GM12878 (cell line): ENCODE data around the gene C3orf22. TPM values are rescaled to one million over a fixed set of nuclear protein-coding genes. Genes with fewer than 3 reads are reported as not detected.

ENCODE experiments used
- ATAC-seq: fragments of 200-7000 bp; cut with Tn5 transposase; 3 replicates; pipeline ENCODE4 v1.9.1; 2020; ENCODE audit warnings: mild to moderate bottlenecking, moderate library complexity
- BruUV-seq: library from RNA; stranded (reverse); fragments of 400-500 nt; replicated peaks from 2 replicates; lab custom pipeline; 2021; lab: Mats Ljungman, UMichigan
- CTCF ChIA-PET: fragments of 300-600 bp; sonication (Branson Sonifier 250); formaldehyde crosslinking; extraction: SDS; loops from one replicate; lab custom pipeline; 2021; ENCODE audit warnings: inconsistent platforms; lab: Yijun Ruan, JAX
- POLR2A ChIA-PET: fragments of 350-600 bp; formaldehyde crosslinking; extraction: SDS; loops from one replicate; lab custom pipeline; 2021; ENCODE audit warnings: inconsistent platforms; lab: Charles Lee
- RAD21 ChIA-PET: fragments of 300-600 bp; sonication (Branson Sonifier 250); formaldehyde crosslinking; loops from one replicate; lab custom pipeline; 2023; ENCODE audit warnings: antibody characterized with exemption; ENCODE audit not compliant: unreplicated experiment; lab: Charles Lee
- SMC1A ChIA-PET: fragments of 300-600 bp; sonication (Branson Sonifier 250); formaldehyde crosslinking; loops from one replicate; lab custom pipeline; 2023; ENCODE audit not compliant: unreplicated experiment, uncharacterized antibody; lab: Charles Lee
- DNase-seq: peaks from one replicate; pipeline ENCODE4 v3.0.0-alpha.2; 2011; ENCODE audit warnings: low read depth, low spot score
- FAIRE-seq: peaks from 3 replicates; lab custom pipeline; 2011; peaks lifted over from hg19 to GRCh38; lab: Jason Lieb, UNC
- H2AFZ ChIP-seq: 2 replicates; pipeline ENCODE4 v1.6.0; 2011; ENCODE audit warnings: low read depth, low read length, control low read depth; ENCODE audit not compliant: control insufficient read depth
- H3K27ac ChIP-seq: 2 replicates; pipeline ENCODE4 v1.5.1; 2011; ENCODE audit warnings: control low read depth; ENCODE audit not compliant: control insufficient read depth, insufficient read depth
- H3K27me3 ChIP-seq, 2 experiments: replicated peaks in 1 of 2; 2 replicates each; pipeline versions ENCODE4 v1.6.0 to v1.6.1; 2011; ENCODE audit warnings: low read length in 1 of 2; ENCODE audit not compliant: control insufficient read depth in 2 of 2, insufficient read depth in 2 of 2
- H3K36me3 ChIP-seq, 2 experiments: 2 replicates each; pipeline ENCODE4 v1.5.1; 2011; ENCODE audit warnings: low read length in 1 of 2; ENCODE audit not compliant: control insufficient read depth in 2 of 2, insufficient read depth in 2 of 2
- H3K4me1 ChIP-seq: 2 replicates; pipeline ENCODE4 v1.6.1; 2011; ENCODE audit warnings: mild to moderate bottlenecking, low read length, moderate library complexity, mixed read lengths; ENCODE audit not compliant: control insufficient read depth, insufficient read depth
- H3K4me2 ChIP-seq: 2 replicates; pipeline ENCODE4 v1.6.0; 2011; ENCODE audit warnings: control low read depth; ENCODE audit not compliant: control insufficient read depth, insufficient read depth
- H3K4me3 ChIP-seq: fragments of 200-600 bp; sonication (generic); 2 replicates; pipeline ENCODE4 v1.5.1; 2016
- H3K79me2 ChIP-seq: 2 replicates; pipeline ENCODE4 v1.6.0; 2011; ENCODE audit warnings: low read length; ENCODE audit not compliant: control insufficient read depth, insufficient read depth
- H3K9ac ChIP-seq: 2 replicates; pipeline ENCODE4 v1.8.0; 2011; ENCODE audit warnings: low read length, control low read depth, mixed read lengths; ENCODE audit not compliant: control insufficient read depth, insufficient read depth
- H3K9me3 ChIP-seq: replicated peaks from 3 replicates; pipeline ENCODE4 v1.5.1; 2011; ENCODE audit warnings: mild to moderate bottlenecking, low read length; ENCODE audit not compliant: control insufficient read depth, insufficient read depth
- H4K20me1 ChIP-seq: 2 replicates; pipeline ENCODE4 v1.6.0; 2011; ENCODE audit not compliant: control insufficient read depth, insufficient read depth
- MEF2A ChIP-seq: IDR thresholded peaks from 2 replicates; pipeline ENCODE4 v1.6.1; 2011; ENCODE audit warnings: low read depth, mild to moderate bottlenecking, low read length, moderate library complexity; ENCODE audit not compliant: insufficient read depth
- WGBS: methylation state at CpG from one replicate; pipeline ENCODE4 v1.1.6; 2016; ENCODE audit warnings: low lambda C conversion rate; ENCODE audit not compliant: insufficient replicate concordance, insufficient coverage; ENCODE audit errors: missing lambda C conversion rate; 5-methylcytosine and 5-hydroxymethylcytosine counted together
- in situ Hi-C: fragments of 300-500 bp; cut with MboI; formaldehyde crosslinking; loops from 9 replicates; pipeline ENCODE4 v1.14.3; 2018; ENCODE audit warnings: mixed read lengths
- intact Hi-C: fragments of 100-400 bp; cut with micrococcal nuclease; formaldehyde crosslinking; loops from one replicate; pipeline ENCODE4 v1.14.2; 2022; ENCODE audit not compliant: unreplicated experiment
- polyA plus RNA-seq, 11 experiments: library from polyadenylated mRNA; depleted of rRNA in 4 of 11; unstranded in 6 of 11; stranded (reverse) in 5 of 11; fragments of >200 nt; fragmentation: Nextera tagmentation in 4 of 11; fragmentation: Illumina TruSeq in 1 of 11; extraction: Ambion mirVana in 4 of 11; extraction: Trizol in 1 of 11; gene quantifications; 1 replicate in 1 of 11; 2 replicates in 10 of 11; pipeline versions ENCODE4 v1.2.1 to v1.2.3, GENCODE V29; 2011 to 2016; ENCODE audit warnings: inconsistent platforms in 2 of 11, missing spikeins in 2 of 11, low read depth in 1 of 11
- total RNA-seq, 4 experiments: library from RNA; depleted of rRNA in 3 of 4; stranded (reverse); fragments of >200 nt in 3 of 4; fragmentation: Illumina TruSeq in 1 of 4; extraction: Trizol in 1 of 4; gene quantifications; 2 replicates each; pipeline versions ENCODE4 v1.2.1 to v1.2.3, GENCODE V29; 2013 to 2021
- TF ChIP-seq, protein P1 (sequence below): IDR thresholded peaks from 2 replicates; pipeline ENCODE4 v1.6.1; 2011; ENCODE audit warnings: mild to moderate bottlenecking, low read depth, low read length, moderate library complexity; ENCODE audit not compliant: insufficient replicate concordance
- TF ChIP-seq, protein P2 (sequence below): IDR thresholded peaks from 2 replicates; pipeline ENCODE4 v1.6.1; 2011; ENCODE audit warnings: borderline replicate concordance, low read depth, mild to moderate bottlenecking, moderate library complexity, low read length; ENCODE audit not compliant: insufficient read depth, poor library complexity, severe bottlenecking

The C3orf22 gene
- total and polyA plus RNA-seq, 10 of the 15 experiments (the other 5 are each of a cell fraction or from before 2014, with no cell fraction given) = not detected

DNA sequence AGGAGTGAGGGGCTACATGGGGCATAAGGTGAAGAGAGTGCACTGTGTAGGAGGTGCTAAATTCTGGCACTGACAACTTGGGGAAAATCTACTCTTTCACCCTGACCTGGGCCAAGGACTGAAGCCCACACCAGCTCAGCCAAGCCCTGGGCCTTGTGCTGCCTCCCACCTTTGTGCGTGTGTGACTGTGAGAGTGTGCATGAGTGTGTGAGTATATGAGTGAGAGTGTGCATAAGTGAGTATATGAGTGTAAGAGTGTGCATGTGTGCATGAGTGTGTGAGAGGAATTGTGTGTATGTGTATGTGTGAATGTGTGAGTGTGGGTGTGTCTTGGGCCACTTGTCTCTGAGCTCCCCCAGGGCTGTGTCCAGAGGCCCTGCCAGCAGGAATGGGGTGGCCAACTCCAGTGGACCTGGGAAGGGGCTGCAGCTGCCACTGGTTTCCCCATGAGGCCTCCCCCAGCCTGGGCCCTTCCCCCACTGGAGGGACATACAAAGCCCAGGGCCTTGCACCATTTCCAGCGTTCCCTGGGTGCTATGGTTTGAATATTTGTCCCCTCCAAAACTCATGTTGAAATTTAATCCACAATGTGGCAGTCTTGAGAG, 15.2 kb downstream of the C3orf22 start:
- SMC1A ChIA-PET = no interaction called here
- 43% methylated on average over 2 of the region's 2 CpGs for WGBS

More for the DNA sequence above, 15.2 kb downstream of the C3orf22 start:
- H3K9me3 ChIP-seq = no peaks in the 10 kb centered on the region
- H3K79me2 ChIP-seq = no peaks in the 10 kb centered on the region
- DNase-seq (no peak), ATAC-seq (no peak), FAIRE-seq (no peak)
- no peak overlapping the region for H2AFZ ChIP-seq
- BruUV-seq = no TSS peak
- H3K27me3 ChIP-seq = peaks cover 3 to 8% of the 10 kb centered on the region in 2 experiments; a peak in 2 of 4 replicates
- intact Hi-C loops (no loop called here), in situ Hi-C loops (no loop called here)
- H4K20me1 ChIP-seq = no peaks in the 10 kb centered on the region
- H3K36me3 ChIP-seq = no peaks in the 10 kb centered on the region
- no peak overlapping the region for H3K4me3 ChIP-seq
- ChIA-PET RAD21 (no interaction called here), CTCF (no interaction called here), POLR2A (no interaction called here)
- TF ChIP-seq, protein P1, sequence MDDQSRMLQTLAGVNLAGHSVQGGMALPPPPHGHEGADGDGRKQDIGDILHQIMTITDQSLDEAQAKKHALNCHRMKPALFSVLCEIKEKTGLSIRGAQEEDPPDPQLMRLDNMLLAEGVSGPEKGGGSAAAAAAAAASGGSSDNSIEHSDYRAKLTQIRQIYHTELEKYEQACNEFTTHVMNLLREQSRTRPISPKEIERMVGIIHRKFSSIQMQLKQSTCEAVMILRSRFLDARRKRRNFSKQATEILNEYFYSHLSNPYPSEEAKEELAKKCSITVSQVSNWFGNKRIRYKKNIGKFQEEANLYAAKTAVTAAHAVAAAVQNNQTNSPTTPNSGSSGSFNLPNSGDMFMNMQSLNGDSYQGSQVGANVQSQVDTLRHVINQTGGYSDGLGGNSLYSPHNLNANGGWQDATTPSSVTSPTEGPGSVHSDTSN = peak; percentile 68
- TF ChIP-seq, protein P2, sequence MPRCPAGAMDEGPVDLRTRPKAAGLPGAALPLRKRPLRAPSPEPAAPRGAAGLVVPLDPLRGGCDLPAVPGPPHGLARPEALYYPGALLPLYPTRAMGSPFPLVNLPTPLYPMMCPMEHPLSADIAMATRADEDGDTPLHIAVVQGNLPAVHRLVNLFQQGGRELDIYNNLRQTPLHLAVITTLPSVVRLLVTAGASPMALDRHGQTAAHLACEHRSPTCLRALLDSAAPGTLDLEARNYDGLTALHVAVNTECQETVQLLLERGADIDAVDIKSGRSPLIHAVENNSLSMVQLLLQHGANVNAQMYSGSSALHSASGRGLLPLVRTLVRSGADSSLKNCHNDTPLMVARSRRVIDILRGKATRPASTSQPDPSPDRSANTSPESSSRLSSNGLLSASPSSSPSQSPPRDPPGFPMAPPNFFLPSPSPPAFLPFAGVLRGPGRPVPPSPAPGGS = peak; percentile 97
- no peak for TF ChIP-seq MEF2A
- H3K27ac ChIP-seq = no peak overlapping the region
- H3K4me2 ChIP-seq = no peak overlapping the region
- H3K9ac ChIP-seq = no peak overlapping the region
- no peaks in the 10 kb centered on the region for H3K4me1 ChIP-seq
